GM23338 (cell line): Measurements from ENCODE around the gene HADHA. TPM values are rescaled to one million over a fixed set of nuclear protein-coding genes. Genes with fewer than 3 reads are reported as not detected.

Experiments used
- ATAC-seq: fragments of 200-7000 bp; cut with Tn5 transposase; 3 replicates; pipeline ENCODE4 v1.9.1; 2020
- DNase-seq: peaks from one replicate; pipeline ENCODE4 v3.0.0-alpha.2; 2015; ENCODE audit warnings: low spot score
- H2AFZ ChIP-seq: fragments of 200-600 bp; sonication (generic); 2 replicates; pipeline ENCODE4 v1.8.0; 2016; ENCODE audit warnings: antibody characterized with exemption, mild to moderate bottlenecking, moderate library complexity
- H3F3A ChIP-seq: fragments of 200-600 bp; sonication (generic); replicated peaks from 2 replicates; pipeline ENCODE4 v1.8.0; 2017; ENCODE audit warnings: antibody characterized with exemption, mixed run types, low read depth
- H3K27ac ChIP-seq: fragments of 200-600 bp; sonication (generic); 2 replicates; pipeline ENCODE4 v1.6.1; 2016; ENCODE audit warnings: low read depth
- H3K27me3 ChIP-seq: fragments of 200-600 bp; sonication (generic); 2 replicates; pipeline ENCODE4 v1.8.0; 2016; ENCODE audit warnings: mild to moderate bottlenecking, mixed run types, moderate library complexity; ENCODE audit not compliant: insufficient read depth
- H3K36me3 ChIP-seq: fragments of 200-600 bp; sonication (generic); 2 replicates; pipeline ENCODE4 v1.8.0; 2016; ENCODE audit warnings: mild to moderate bottlenecking; ENCODE audit not compliant: insufficient read depth
- H3K4me1 ChIP-seq: fragments of 200-600 bp; sonication (generic); 2 replicates; pipeline ENCODE4 v1.8.0; 2016; ENCODE audit warnings: mild to moderate bottlenecking, moderate library complexity; ENCODE audit not compliant: insufficient read depth
- H3K4me2 ChIP-seq: fragments of 200-600 bp; sonication (generic); 2 replicates; pipeline ENCODE4 v1.7.1; 2017; ENCODE audit warnings: mixed run types
- H3K4me3 ChIP-seq: fragments of 200-600 bp; sonication (generic); 2 replicates; pipeline ENCODE4 v1.6.1; 2016; ENCODE audit warnings: mixed run types
- H3K79me2 ChIP-seq: fragments of 200-600 bp; sonication (generic); replicated peaks from 2 replicates; pipeline ENCODE4 v1.8.0; 2017; ENCODE audit warnings: mild to moderate bottlenecking; ENCODE audit not compliant: insufficient read depth
- H3K9me2 ChIP-seq: fragments of 200-600 bp; sonication (generic); 2 replicates; pipeline ENCODE4 v1.8.0; 2017; ENCODE audit not compliant: insufficient read depth
- H4K20me1 ChIP-seq: fragments of 200-600 bp; sonication (generic); replicated peaks from 2 replicates; pipeline ENCODE4 v1.8.0; 2017; ENCODE audit warnings: mild to moderate bottlenecking; ENCODE audit not compliant: insufficient read depth
- H3K27ac Mint-ChIP-seq: 2 replicates; pipeline ENCODE4 v1.8.0; 2020; ENCODE audit warnings: inconsistent platforms, mild to moderate bottlenecking, moderate library complexity, mixed read lengths
- H3K27me3 Mint-ChIP-seq: 3 replicates; pipeline ENCODE4 v1.8.0; 2022; ENCODE audit warnings: low read depth, mild to moderate bottlenecking, moderate library complexity, mixed read lengths, inconsistent platforms; ENCODE audit not compliant: insufficient read depth, poor library complexity
- H3K36me3 Mint-ChIP-seq: 3 replicates; pipeline ENCODE4 v1.8.0; 2021; ENCODE audit warnings: low read depth, mild to moderate bottlenecking, inconsistent platforms, moderate library complexity, mixed read lengths
- H3K4me1 Mint-ChIP-seq: 3 replicates; pipeline ENCODE4 v1.8.0; 2020; ENCODE audit warnings: mild to moderate bottlenecking, inconsistent platforms, mixed read lengths
- H3K4me3 Mint-ChIP-seq: 3 replicates; pipeline ENCODE4 v1.8.0; 2021; ENCODE audit warnings: moderate library complexity, mild to moderate bottlenecking, inconsistent platforms, mixed read lengths
- H3K9me3 Mint-ChIP-seq: 3 replicates; pipeline ENCODE4 v1.8.0; 2020; ENCODE audit warnings: moderate library complexity, mild to moderate bottlenecking, inconsistent platforms, mixed read lengths
- CREB1 ChIP-seq: fragments of 250-450 bp; sonication (Bioruptor Pico); IDR thresholded peaks from 2 replicates; pipeline ENCODE4 v1.5.0; 2020; ENCODE audit warnings: low read depth, mild to moderate bottlenecking, moderate library complexity
- EZH2 ChIP-seq: fragments of 200-600 bp; sonication (generic); IDR thresholded peaks from one replicate; pipeline ENCODE4 v1.8.0; 2017; ENCODE audit warnings: antibody characterized with exemption, mild to moderate bottlenecking, low read depth; ENCODE audit not compliant: unreplicated experiment
- EZH2phosphoT487 ChIP-seq: fragments of 200-600 bp; sonication (generic); IDR thresholded peaks from one replicate; pipeline ENCODE4 v1.8.1; 2018; ENCODE audit warnings: antibody characterized with exemption; ENCODE audit not compliant: unreplicated experiment
- JUNB ChIP-seq: IDR thresholded peaks from one replicate; pipeline ENCODE4 v1.6.1; 2016; ENCODE audit warnings: antibody characterized with exemption; ENCODE audit not compliant: unreplicated experiment
- NANOG ChIP-seq: IDR thresholded peaks from 2 replicates; pipeline ENCODE4 v1.6.1; 2016; ENCODE audit warnings: antibody characterized with exemption, borderline replicate concordance
- POLR2AphosphoS5 ChIP-seq: IDR thresholded peaks from 2 replicates; pipeline ENCODE4 v1.6.1; 2016; ENCODE audit warnings: antibody characterized with exemption, low read depth
- STAT1 ChIP-seq: IDR thresholded peaks from one replicate; pipeline ENCODE4 v1.6.1; 2016; ENCODE audit warnings: antibody characterized with exemption; ENCODE audit not compliant: unreplicated experiment
- ZNF114 ChIP-seq: fragments of 250-450 bp; sonication (Bioruptor Pico); IDR thresholded peaks from 2 replicates; pipeline ENCODE4 v1.5.0; 2020; ENCODE audit warnings: mild to moderate bottlenecking, moderate library complexity
- ZNF331 ChIP-seq: fragments of 250-450 bp; sonication (Bioruptor Pico); IDR thresholded peaks from 2 replicates; pipeline ENCODE4 v1.5.0; 2020; ENCODE audit warnings: low read depth, mild to moderate bottlenecking, moderate library complexity
- polyA plus RNA-seq: library from polyadenylated mRNA; unstranded; fragments of >200 nt; fragmentation: Nextera tagmentation; extraction: Ambion mirVana; gene quantifications from 2 replicates; pipeline ENCODE4 v1.2.1, GENCODE V29; 2016
- total RNA-seq: library from RNA; depleted of rRNA; stranded (reverse); fragments of >200 nt; shearing (Covaris generic); gene quantifications from 2 replicates; pipeline ENCODE4 v1.2.3, GENCODE V29; 2014
- TF ChIP-seq, protein P1 (sequence below), 2 experiments: fragments of 200-600 bp in 1 of 2; sonication (generic) in 1 of 2; conservative IDR thresholded peaks; 2 replicates each; pipeline versions ENCODE4 v1.5.1 to v1.6.1; 2016 to 2017; ENCODE audit warnings: antibody characterized with exemption in 2 of 2, low read depth in 2 of 2, mild to moderate bottlenecking in 2 of 2, moderate library complexity in 1 of 2
- TF ChIP-seq, protein P2 (sequence below): fragments of 250-450 bp; sonication (Bioruptor Pico); IDR thresholded peaks from 2 replicates; pipeline ENCODE4 v1.5.0; 2020; ENCODE audit warnings: mild to moderate bottlenecking, moderate library complexity
- TF ChIP-seq, protein P3 (sequence below): IDR thresholded peaks from 2 replicates; pipeline ENCODE4 v1.6.1; 2016; ENCODE audit warnings: antibody characterized with exemption
- TF ChIP-seq, protein P4 (sequence below): IDR thresholded peaks from one replicate; pipeline ENCODE4 v1.6.1; 2018; ENCODE audit warnings: antibody characterized with exemption; ENCODE audit not compliant: unreplicated experiment

Gene HADHA
- total and polyA plus RNA-seq, 2 experiments from 2014 or later = 63.9 to 92.3 TPM

DNA sequence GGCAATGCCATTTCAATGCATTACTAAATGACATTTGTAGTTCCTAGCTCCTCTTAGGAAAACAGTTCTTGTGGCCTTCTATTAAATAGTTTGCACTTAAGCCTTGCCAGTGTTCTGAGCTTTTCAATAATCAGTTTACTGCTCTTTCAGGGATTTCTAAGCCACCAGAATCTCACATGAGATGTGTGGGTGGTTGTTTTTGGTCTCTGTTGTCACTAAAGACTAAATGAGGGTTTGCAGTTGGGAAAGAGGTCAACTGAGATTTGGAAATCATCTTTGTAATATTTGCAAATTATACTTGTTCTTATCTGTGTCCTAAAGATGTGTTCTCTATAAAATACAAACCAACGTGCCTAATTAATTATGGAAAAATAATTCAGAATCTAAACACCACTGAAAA, 45.6 kb upstream of the HADHA start:
- Mint-ChIP-seq H3K27me3 (peaks cover 4% of the 10 kb centered on the region), H3K4me1 (peaks cover 6% of the 10 kb centered on the region; the same call in 2 of the 3 replicates), H3K27ac (no peak overlapping the region), H3K4me3 (no peak overlapping the region), H3K36me3 (peaks cover 23% of the 10 kb centered on the region; the same call in 2 of the 3 replicates), H3K9me3 (no peaks in the 10 kb centered on the region)
- Histone ChIP-seq H3K27me3 (no peaks in the 10 kb centered on the region), H3K4me3 (no peak overlapping the region), H3K9me2 (no peaks in the 10 kb centered on the region), H3F3A (no peaks in the 10 kb centered on the region), H2AFZ (no peak overlapping the region), H3K27ac (no peak overlapping the region), H4K20me1 (no peaks in the 10 kb centered on the region), H3K36me3 (no peaks in the 10 kb centered on the region), H3K4me1 (no peaks in the 10 kb centered on the region), H3K79me2 (no peaks in the 10 kb centered on the region), H3K4me2 (no peak overlapping the region)
- TF ChIP-seq, protein P1, sequence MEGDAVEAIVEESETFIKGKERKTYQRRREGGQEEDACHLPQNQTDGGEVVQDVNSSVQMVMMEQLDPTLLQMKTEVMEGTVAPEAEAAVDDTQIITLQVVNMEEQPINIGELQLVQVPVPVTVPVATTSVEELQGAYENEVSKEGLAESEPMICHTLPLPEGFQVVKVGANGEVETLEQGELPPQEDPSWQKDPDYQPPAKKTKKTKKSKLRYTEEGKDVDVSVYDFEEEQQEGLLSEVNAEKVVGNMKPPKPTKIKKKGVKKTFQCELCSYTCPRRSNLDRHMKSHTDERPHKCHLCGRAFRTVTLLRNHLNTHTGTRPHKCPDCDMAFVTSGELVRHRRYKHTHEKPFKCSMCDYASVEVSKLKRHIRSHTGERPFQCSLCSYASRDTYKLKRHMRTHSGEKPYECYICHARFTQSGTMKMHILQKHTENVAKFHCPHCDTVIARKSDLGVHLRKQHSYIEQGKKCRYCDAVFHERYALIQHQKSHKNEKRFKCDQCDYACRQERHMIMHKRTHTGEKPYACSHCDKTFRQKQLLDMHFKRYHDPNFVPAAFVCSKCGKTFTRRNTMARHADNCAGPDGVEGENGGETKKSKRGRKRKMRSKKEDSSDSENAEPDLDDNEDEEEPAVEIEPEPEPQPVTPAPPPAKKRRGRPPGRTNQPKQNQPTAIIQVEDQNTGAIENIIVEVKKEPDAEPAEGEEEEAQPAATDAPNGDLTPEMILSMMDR (conservative IDR thresholded peaks at IDR 0.05; ENCODE audit: low read depth in 2 of 2) = no peak
- TF ChIP-seq STAT1 (no peak), CREB1 (CRISPR knock-in tag) (no peak), ZNF331 (no peak), POLR2AphosphoS5 (no peak), EZH2 (no peak), JUNB (no peak), NANOG (no peak), EZH2phosphoT487 (no peak), ZNF114 (CRISPR knock-in tag) (no peak)
- TF ChIP-seq, protein P2, sequence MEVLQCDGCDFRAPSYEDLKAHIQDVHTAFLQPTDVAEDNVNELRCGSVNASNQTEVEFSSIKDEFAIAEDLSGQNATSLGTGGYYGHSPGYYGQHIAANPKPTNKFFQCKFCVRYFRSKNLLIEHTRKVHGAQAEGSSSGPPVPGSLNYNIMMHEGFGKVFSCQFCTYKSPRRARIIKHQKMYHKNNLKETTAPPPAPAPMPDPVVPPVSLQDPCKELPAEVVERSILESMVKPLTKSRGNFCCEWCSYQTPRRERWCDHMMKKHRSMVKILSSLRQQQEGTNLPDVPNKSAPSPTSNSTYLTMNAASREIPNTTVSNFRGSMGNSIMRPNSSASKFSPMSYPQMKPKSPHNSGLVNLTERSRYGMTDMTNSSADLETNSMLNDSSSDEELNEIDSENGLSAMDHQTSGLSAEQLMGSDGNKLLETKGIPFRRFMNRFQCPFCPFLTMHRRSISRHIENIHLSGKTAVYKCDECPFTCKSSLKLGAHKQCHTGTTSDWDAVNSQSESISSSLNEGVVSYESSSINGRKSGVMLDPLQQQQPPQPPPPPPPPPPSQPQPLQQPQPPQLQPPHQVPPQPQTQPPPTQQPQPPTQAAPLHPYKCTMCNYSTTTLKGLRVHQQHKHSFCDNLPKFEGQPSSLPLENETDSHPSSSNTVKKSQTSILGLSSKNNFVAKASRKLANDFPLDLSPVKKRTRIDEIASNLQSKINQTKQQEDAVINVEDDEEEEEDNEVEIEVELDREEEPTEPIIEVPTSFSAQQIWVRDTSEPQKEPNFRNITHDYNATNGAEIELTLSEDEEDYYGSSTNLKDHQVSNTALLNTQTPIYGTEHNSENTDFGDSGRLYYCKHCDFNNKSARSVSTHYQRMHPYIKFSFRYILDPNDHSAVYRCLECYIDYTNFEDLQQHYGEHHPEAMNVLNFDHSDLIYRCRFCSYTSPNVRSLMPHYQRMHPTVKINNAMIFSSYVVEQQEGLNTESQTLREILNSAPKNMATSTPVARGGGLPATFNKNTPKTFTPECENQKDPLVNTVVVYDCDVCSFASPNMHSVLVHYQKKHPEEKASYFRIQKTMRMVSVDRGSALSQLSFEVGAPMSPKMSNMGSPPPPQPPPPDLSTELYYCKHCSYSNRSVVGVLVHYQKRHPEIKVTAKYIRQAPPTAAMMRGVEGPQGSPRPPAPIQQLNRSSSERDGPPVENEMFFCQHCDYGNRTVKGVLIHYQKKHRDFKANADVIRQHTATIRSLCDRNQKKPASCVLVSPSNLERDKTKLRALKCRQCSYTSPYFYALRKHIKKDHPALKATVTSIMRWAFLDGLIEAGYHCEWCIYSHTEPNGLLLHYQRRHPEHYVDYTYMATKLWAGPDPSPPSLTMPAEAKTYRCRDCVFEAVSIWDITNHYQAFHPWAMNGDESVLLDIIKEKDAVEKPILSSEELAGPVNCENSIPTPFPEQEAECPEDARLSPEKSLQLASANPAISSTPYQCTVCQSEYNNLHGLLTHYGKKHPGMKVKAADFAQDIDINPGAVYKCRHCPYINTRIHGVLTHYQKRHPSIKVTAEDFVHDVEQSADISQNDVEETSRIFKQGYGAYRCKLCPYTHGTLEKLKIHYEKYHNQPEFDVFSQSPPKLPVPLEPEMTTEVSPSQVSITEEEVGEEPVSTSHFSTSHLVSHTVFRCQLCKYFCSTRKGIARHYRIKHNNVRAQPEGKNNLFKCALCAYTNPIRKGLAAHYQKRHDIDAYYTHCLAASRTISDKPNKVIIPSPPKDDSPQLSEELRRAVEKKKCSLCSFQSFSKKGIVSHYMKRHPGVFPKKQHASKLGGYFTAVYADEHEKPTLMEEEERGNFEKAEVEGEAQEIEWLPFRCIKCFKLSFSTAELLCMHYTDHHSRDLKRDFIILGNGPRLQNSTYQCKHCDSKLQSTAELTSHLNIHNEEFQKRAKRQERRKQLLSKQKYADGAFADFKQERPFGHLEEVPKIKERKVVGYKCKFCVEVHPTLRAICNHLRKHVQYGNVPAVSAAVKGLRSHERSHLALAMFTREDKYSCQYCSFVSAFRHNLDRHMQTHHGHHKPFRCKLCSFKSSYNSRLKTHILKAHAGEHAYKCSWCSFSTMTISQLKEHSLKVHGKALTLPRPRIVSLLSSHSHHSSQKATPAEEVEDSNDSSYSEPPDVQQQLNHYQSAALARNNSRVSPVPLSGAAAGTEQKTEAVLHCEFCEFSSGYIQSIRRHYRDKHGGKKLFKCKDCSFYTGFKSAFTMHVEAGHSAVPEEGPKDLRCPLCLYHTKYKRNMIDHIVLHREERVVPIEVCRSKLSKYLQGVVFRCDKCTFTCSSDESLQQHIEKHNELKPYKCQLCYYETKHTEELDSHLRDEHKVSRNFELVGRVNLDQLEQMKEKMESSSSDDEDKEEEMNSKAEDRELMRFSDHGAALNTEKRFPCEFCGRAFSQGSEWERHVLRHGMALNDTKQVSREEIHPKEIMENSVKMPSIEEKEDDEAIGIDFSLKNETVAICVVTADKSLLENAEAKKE (CRISPR knock-in tag) = no peak
- TF ChIP-seq, protein P3, sequence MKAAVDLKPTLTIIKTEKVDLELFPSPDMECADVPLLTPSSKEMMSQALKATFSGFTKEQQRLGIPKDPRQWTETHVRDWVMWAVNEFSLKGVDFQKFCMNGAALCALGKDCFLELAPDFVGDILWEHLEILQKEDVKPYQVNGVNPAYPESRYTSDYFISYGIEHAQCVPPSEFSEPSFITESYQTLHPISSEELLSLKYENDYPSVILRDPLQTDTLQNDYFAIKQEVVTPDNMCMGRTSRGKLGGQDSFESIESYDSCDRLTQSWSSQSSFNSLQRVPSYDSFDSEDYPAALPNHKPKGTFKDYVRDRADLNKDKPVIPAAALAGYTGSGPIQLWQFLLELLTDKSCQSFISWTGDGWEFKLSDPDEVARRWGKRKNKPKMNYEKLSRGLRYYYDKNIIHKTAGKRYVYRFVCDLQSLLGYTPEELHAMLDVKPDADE = no peak
- TF ChIP-seq, protein P4, sequence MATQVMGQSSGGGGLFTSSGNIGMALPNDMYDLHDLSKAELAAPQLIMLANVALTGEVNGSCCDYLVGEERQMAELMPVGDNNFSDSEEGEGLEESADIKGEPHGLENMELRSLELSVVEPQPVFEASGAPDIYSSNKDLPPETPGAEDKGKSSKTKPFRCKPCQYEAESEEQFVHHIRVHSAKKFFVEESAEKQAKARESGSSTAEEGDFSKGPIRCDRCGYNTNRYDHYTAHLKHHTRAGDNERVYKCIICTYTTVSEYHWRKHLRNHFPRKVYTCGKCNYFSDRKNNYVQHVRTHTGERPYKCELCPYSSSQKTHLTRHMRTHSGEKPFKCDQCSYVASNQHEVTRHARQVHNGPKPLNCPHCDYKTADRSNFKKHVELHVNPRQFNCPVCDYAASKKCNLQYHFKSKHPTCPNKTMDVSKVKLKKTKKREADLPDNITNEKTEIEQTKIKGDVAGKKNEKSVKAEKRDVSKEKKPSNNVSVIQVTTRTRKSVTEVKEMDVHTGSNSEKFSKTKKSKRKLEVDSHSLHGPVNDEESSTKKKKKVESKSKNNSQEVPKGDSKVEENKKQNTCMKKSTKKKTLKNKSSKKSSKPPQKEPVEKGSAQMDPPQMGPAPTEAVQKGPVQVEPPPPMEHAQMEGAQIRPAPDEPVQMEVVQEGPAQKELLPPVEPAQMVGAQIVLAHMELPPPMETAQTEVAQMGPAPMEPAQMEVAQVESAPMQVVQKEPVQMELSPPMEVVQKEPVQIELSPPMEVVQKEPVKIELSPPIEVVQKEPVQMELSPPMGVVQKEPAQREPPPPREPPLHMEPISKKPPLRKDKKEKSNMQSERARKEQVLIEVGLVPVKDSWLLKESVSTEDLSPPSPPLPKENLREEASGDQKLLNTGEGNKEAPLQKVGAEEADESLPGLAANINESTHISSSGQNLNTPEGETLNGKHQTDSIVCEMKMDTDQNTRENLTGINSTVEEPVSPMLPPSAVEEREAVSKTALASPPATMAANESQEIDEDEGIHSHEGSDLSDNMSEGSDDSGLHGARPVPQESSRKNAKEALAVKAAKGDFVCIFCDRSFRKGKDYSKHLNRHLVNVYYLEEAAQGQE = no peak
- DNase-seq (no peak), ATAC-seq (no peak)
